DMS 273 treated with DMSO at 0.1 percent for 48 hours (cell line): Measurements from ENCODE around the gene GLT6D1.

Source experiments
- DNase-seq: peaks from one replicate; lab custom pipeline; 2025; lab: John Stamatoyannopoulos, UW

GLT6D1 gene

GRCh38 chr9:135622415-135623020 is 16.8 kb downstream of the GLT6D1 start:
- no peak for DNase-seq

GRCh38 chr9:135620558-135620957 is 18.8 kb downstream of the GLT6D1 start:
- no peak for DNase-seq

- no peak for DNase-seq
Measured at GRCh38 chr9:135619599-135619886, 19.8 kb downstream of the GLT6D1 start.

- no peak for DNase-seq
Measured at GRCh38 chr9:135618866-135619598, 20.3 kb downstream of the GLT6D1 start.

- DNase-seq: no peak
Measured at GRCh38 chr9:135617991-135618411, 21.3 kb downstream of the GLT6D1 start.

GRCh38 chr9:135617538-135617900 is 21.8 kb downstream of the GLT6D1 start:
- DNase-seq: no peak

GRCh38 chr9:135616619-135617537 is 22.5 kb downstream of the GLT6D1 start:
- DNase-seq: no peak

GRCh38 chr9:135615666-135616618 is 23.4 kb downstream of the GLT6D1 start:
- no peak for DNase-seq

GRCh38 chr9:135614821-135615665 is 24.3 kb downstream of the GLT6D1 start:
- DNase-seq: no peak

GRCh38 chr9:135613946-135614805 is 25.2 kb downstream of the GLT6D1 start:
- no peak for DNase-seq

- DNase-seq: no peak
Measured at GRCh38 chr9:135612981-135613910, 26.1 kb downstream of the GLT6D1 start.

- DNase-seq: no peak
Measured at GRCh38 chr9:135612437-135612836, 26.9 kb downstream of the GLT6D1 start.

GRCh38 chr9:135611875-135612209 is 27.5 kb downstream of the GLT6D1 start:
- no peak for DNase-seq

GRCh38 chr9:135611142-135611874 is 28.0 kb downstream of the GLT6D1 start:
- DNase-seq: no peak

- DNase-seq: no peak
Measured at GRCh38 chr9:135610290-135611141, 28.8 kb downstream of the GLT6D1 start.

GRCh38 chr9:135609366-135609955 is 29.9 kb downstream of the GLT6D1 start:
- DNase-seq: no peak

- no peak for DNase-seq
Measured at GRCh38 chr9:135608999-135609317, 30.4 kb downstream of the GLT6D1 start.
